Measurements from ENCODE around the gene MYL7. TPM values are rescaled to one million over a fixed set of nuclear protein-coding genes. Genes with fewer than 3 reads are reported as not detected.

Gene MYL7
- total RNA-seq, 1 experiment from 2014 or later, result not detected

DNA sequence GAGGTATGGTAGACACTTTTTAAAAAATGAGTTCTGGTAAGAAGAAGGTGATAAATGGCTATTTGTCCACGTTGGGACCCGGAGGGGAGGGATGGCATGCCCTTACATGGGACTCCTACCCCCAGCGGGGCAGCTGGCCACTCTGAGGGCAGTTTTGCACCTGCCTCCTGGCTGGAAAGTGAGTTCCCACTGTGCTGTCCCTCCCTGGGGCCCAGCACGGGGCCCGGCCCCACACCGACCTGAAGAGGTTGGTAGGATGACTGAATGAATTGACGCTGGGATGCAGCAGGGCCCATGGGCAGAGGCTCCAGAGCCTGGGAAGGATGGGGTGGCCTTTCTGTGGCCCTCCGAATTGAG is 37.6 kb downstream of the MYL7 start:
- in situ Hi-C loops (cut with HindIII; ENCODE audit: low pct_unique_long_range_greater_than_20kb, low sequenced_read_pairs), result no loop called here
- ATAC-seq (no peak), DNase-seq (ENCODE audit: low read depth, low spot score) (no peak)
- Histone ChIP-seq H3K4me1 (ENCODE audit: control insufficient read depth, insufficient read depth, low read length) (peaks cover 12% of the 10 kb centered on the region; the same call in 1 of the 2 replicates), H3K4me3 (ENCODE audit: low read depth in 2 of 2, low read length in 2 of 2) (no peak overlapping the region), H3K27ac (ENCODE audit: low read length) (no peak overlapping the region), H3K27me3 (ENCODE audit: control insufficient read depth, insufficient read depth, low read length) (no peaks in the 10 kb centered on the region), H3K36me3 (ENCODE audit: control insufficient read depth, insufficient read depth, low read length) (no peaks in the 10 kb centered on the region), H3K9me3 (ENCODE audit: control insufficient read depth, insufficient read depth, low read depth, low read length) (no peaks in the 10 kb centered on the region)
- intact Hi-C loops (cut with micrococcal nuclease; ENCODE audit: unreplicated experiment), result no loop called here
- ChIA-PET POLR2A (no interaction called here), CTCF (no interaction called here)
- BruUV-seq (replicated peaks), result no TSS peak
- TF ChIP-seq SIN3A (IDR thresholded peaks at IDR 0.05; ENCODE audit: borderline replicate concordance, insufficient read depth, low read depth, low read length), result no peak

DNA sequence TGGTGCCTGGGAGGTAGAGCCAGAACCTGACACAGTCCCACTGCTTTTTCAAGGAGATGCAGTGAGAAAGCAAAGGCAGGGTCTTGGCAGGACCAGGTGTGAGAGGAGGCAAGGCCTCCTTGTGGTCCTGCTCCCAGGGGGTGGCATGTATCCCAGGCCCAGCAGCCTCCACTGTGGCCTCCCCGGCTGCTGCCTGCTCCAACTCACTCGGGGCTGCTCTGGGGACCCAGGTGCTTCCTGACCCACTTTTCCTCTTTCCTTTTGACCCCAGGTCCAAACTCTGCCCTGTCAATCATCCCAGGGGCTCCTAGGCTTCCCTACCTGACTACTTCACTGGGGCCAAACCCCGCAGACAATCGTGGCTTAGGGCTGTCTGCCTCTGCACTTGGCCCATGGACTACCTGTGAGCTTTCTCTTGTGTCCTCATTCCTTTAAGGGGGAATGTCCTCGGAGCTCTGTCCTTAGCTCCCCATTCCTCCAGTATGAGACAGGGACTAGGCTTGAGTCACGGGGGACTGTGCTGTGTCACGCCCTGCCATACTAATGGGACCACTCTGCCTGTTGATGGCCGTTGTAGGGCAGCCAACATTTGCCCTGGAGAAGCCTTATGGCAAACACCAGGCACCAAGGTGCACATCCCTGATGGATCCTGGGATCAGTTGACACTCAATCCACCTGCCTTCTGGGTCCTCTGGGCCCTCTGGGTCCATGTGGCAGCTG is 38.1 kb downstream of the MYL7 start:
- intact Hi-C loops (cut with micrococcal nuclease; ENCODE audit: unreplicated experiment) (no loop called here), in situ Hi-C loops (cut with HindIII; ENCODE audit: low pct_unique_long_range_greater_than_20kb, low sequenced_read_pairs) (no loop called here)
- no peaks in the 10 kb centered on the region for H3K27me3 ChIP-seq (ENCODE audit: control insufficient read depth, insufficient read depth, low read length)
- BruUV-seq (replicated peaks), result no TSS peak
- H3K4me1 ChIP-seq (ENCODE audit: control insufficient read depth, insufficient read depth, low read length), result peaks cover 12% of the 10 kb centered on the region; the same call in 1 of the 2 replicates
- H3K9me3 ChIP-seq (ENCODE audit: control insufficient read depth, insufficient read depth, low read depth, low read length), result no peaks in the 10 kb centered on the region
- H3K4me3 ChIP-seq (ENCODE audit: low read depth in 2 of 2, low read length in 2 of 2), result no peak overlapping the region
- DNase-seq (ENCODE audit: low read depth, low spot score) (no peak), ATAC-seq (no peak)
- H3K27ac ChIP-seq (ENCODE audit: low read length), result no peak overlapping the region
- TF ChIP-seq SIN3A (IDR thresholded peaks at IDR 0.05; ENCODE audit: borderline replicate concordance, insufficient read depth, low read depth, low read length), result no peak
- TF ChIP-seq POLR2AphosphoS5 (IDR thresholded peaks at IDR 0.05; ENCODE audit: low read depth, low read length), result no peak
- TF ChIP-seq, protein P1, sequence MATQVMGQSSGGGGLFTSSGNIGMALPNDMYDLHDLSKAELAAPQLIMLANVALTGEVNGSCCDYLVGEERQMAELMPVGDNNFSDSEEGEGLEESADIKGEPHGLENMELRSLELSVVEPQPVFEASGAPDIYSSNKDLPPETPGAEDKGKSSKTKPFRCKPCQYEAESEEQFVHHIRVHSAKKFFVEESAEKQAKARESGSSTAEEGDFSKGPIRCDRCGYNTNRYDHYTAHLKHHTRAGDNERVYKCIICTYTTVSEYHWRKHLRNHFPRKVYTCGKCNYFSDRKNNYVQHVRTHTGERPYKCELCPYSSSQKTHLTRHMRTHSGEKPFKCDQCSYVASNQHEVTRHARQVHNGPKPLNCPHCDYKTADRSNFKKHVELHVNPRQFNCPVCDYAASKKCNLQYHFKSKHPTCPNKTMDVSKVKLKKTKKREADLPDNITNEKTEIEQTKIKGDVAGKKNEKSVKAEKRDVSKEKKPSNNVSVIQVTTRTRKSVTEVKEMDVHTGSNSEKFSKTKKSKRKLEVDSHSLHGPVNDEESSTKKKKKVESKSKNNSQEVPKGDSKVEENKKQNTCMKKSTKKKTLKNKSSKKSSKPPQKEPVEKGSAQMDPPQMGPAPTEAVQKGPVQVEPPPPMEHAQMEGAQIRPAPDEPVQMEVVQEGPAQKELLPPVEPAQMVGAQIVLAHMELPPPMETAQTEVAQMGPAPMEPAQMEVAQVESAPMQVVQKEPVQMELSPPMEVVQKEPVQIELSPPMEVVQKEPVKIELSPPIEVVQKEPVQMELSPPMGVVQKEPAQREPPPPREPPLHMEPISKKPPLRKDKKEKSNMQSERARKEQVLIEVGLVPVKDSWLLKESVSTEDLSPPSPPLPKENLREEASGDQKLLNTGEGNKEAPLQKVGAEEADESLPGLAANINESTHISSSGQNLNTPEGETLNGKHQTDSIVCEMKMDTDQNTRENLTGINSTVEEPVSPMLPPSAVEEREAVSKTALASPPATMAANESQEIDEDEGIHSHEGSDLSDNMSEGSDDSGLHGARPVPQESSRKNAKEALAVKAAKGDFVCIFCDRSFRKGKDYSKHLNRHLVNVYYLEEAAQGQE (IDR thresholded peaks at IDR 0.05; ENCODE audit: insufficient read depth in 1 of 2, low read depth in 2 of 2, low read length in 1 of 2), result no peak
- TF ChIP-seq, protein P2, sequence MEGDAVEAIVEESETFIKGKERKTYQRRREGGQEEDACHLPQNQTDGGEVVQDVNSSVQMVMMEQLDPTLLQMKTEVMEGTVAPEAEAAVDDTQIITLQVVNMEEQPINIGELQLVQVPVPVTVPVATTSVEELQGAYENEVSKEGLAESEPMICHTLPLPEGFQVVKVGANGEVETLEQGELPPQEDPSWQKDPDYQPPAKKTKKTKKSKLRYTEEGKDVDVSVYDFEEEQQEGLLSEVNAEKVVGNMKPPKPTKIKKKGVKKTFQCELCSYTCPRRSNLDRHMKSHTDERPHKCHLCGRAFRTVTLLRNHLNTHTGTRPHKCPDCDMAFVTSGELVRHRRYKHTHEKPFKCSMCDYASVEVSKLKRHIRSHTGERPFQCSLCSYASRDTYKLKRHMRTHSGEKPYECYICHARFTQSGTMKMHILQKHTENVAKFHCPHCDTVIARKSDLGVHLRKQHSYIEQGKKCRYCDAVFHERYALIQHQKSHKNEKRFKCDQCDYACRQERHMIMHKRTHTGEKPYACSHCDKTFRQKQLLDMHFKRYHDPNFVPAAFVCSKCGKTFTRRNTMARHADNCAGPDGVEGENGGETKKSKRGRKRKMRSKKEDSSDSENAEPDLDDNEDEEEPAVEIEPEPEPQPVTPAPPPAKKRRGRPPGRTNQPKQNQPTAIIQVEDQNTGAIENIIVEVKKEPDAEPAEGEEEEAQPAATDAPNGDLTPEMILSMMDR (IDR thresholded peaks at IDR 0.05), result no peak
- no peak for TF ChIP-seq TCF7L2 (IDR thresholded peaks at IDR 0.05; ENCODE audit: low read depth, low read length)
- H3K36me3 ChIP-seq (ENCODE audit: control insufficient read depth, insufficient read depth, low read length), result no peaks in the 10 kb centered on the region
- CTCF ChIA-PET, result interaction anchor here (0.6 kb wide), 1 partner anchor 32 kb away, joined by 5 read pairs; no protein-coding TSS in a partner anchor
- POLR2A ChIA-PET, result no interaction called here

All from Panc1 (cell line).